Measurements from ENCODE around the gene DCHS2.

DNA sequence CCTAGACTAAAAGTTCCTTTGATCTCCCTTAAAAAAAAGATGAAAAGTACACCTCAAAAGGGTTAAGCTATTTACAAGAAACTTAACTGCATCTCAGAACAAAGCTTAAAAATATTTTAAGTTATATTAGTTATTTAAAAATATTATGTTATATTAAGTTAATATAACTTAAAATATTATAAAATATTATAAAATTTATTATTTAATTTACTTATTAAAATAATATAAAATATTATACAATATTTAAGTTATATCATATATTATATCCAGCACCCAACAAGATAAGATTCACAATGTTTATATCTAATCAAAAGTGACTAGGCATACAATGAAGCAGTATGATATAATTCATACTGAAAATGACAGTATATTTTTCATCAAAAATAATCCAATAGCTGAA lies 296.9 kb downstream of the DCHS2 start:
- TF ChIP-seq, protein P1, sequence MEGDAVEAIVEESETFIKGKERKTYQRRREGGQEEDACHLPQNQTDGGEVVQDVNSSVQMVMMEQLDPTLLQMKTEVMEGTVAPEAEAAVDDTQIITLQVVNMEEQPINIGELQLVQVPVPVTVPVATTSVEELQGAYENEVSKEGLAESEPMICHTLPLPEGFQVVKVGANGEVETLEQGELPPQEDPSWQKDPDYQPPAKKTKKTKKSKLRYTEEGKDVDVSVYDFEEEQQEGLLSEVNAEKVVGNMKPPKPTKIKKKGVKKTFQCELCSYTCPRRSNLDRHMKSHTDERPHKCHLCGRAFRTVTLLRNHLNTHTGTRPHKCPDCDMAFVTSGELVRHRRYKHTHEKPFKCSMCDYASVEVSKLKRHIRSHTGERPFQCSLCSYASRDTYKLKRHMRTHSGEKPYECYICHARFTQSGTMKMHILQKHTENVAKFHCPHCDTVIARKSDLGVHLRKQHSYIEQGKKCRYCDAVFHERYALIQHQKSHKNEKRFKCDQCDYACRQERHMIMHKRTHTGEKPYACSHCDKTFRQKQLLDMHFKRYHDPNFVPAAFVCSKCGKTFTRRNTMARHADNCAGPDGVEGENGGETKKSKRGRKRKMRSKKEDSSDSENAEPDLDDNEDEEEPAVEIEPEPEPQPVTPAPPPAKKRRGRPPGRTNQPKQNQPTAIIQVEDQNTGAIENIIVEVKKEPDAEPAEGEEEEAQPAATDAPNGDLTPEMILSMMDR (IDR thresholded peaks at IDR 0.05): no peak
- TF ChIP-seq POLR2A (IDR thresholded peaks at IDR 0.05): no peak
